Endothelial cell (in vitro differentiated cells): ENCODE results near the gene NKX2-2. TPM values are rescaled to one million over a fixed set of nuclear protein-coding genes. Genes with fewer than 3 reads are reported as not detected.

Experiments
- DNase-seq: peaks from one replicate; pipeline ENCODE4 v3.0.0; 2021; ENCODE audit warnings: low spot score
- H3K27ac Mint-ChIP-seq: one replicate; pipeline ENCODE4 v1.8.0; 2021; ENCODE audit warnings: mixed read lengths, inconsistent platforms; ENCODE audit not compliant: unreplicated experiment
- H3K27me3 Mint-ChIP-seq: one replicate; pipeline ENCODE4 v1.8.0; 2021; ENCODE audit warnings: mild to moderate bottlenecking, moderate library complexity, mixed read lengths, inconsistent platforms; ENCODE audit not compliant: unreplicated experiment
- H3K36me3 Mint-ChIP-seq: one replicate; pipeline ENCODE4 v1.8.0; 2021; ENCODE audit warnings: mild to moderate bottlenecking, low read depth, mixed read lengths, inconsistent platforms; ENCODE audit not compliant: unreplicated experiment
- H3K4me1 Mint-ChIP-seq: one replicate; pipeline ENCODE4 v1.8.0; 2021; ENCODE audit warnings: mild to moderate bottlenecking, mixed read lengths, inconsistent platforms; ENCODE audit not compliant: unreplicated experiment
- H3K4me3 Mint-ChIP-seq: one replicate; pipeline ENCODE4 v1.8.0; 2021; ENCODE audit warnings: mild to moderate bottlenecking, mixed read lengths, inconsistent platforms; ENCODE audit not compliant: unreplicated experiment
- H3K9me3 Mint-ChIP-seq: one replicate; pipeline ENCODE4 v1.8.0; 2021; ENCODE audit warnings: mixed read lengths, inconsistent platforms; ENCODE audit not compliant: unreplicated experiment
- CTCF ChIP-seq: fragments of 200-600 bp; sonication (generic); IDR thresholded peaks from one replicate; pipeline ENCODE4 v1.5.0; 2021; ENCODE audit warnings: antibody characterized with exemption; ENCODE audit not compliant: unreplicated experiment
- total RNA-seq: library from RNA; stranded (reverse); fragmentation: NEBNext Ultra II Directional; extraction: Animal tissue kit (Norgen Biotek cat#: 25700); gene quantifications from one replicate; pipeline ENCODE4 v1.2.1, GENCODE V29; 2021; ENCODE audit not compliant: unreplicated experiment

NKX2-2 gene
- total RNA-seq, 1 donor from 2014 or later = 0.82 TPM

- Mint-ChIP-seq H3K9me3 (no peaks in the 10 kb centered on the region), H3K4me3 (no peak overlapping the region), H3K4me1 (peaks cover 45% of the 10 kb centered on the region)
Measured at GRCh38 chr20:21522481-21523280, 8.8 kb upstream of the NKX2-2 start.

GRCh38 chr20:21521596-21522480, 8.0 kb upstream of the NKX2-2 start:
- H3K4me3 Mint-ChIP-seq = no peak overlapping the region
- H3K4me1 Mint-ChIP-seq = peaks cover 50% of the 10 kb centered on the region

More at GRCh38 chr20:21522481-21523280, 8.8 kb upstream of the NKX2-2 start:
- H3K27ac Mint-ChIP-seq = no peak overlapping the region
- H3K27me3 Mint-ChIP-seq = peaks cover 35% of the 10 kb centered on the region
- no peaks in the 10 kb centered on the region for H3K36me3 Mint-ChIP-seq
- TF ChIP-seq CTCF = no peak
- DNase-seq = no peak

GRCh38 chr20:21520702-21521595, 7.1 kb upstream of the NKX2-2 start:
- Mint-ChIP-seq H3K9me3 (no peaks in the 10 kb centered on the region), H3K27me3 (peaks cover 44% of the 10 kb centered on the region), H3K36me3 (no peaks in the 10 kb centered on the region), H3K4me1 (peaks cover 58% of the 10 kb centered on the region), H3K4me3 (peak overlapping the region; percentile 71), H3K27ac (peak overlapping the region; percentile 38)
- no peak for TF ChIP-seq CTCF
- DNase-seq = no peak

More at GRCh38 chr20:21521596-21522480, 8.0 kb upstream of the NKX2-2 start:
- Mint-ChIP-seq H3K36me3 (no peaks in the 10 kb centered on the region), H3K27ac (no peak overlapping the region), H3K9me3 (no peaks in the 10 kb centered on the region), H3K27me3 (peaks cover 42% of the 10 kb centered on the region)
- no peak for DNase-seq
- TF ChIP-seq CTCF = no peak

GRCh38 chr20:21519136-21519584, 5.3 kb upstream of the NKX2-2 start:
- Mint-ChIP-seq H3K27me3 (peaks cover 48% of the 10 kb centered on the region), H3K36me3 (no peaks in the 10 kb centered on the region), H3K4me3 (peak overlapping the region; percentile 67), H3K9me3 (no peaks in the 10 kb centered on the region), H3K27ac (no peak overlapping the region), H3K4me1 (peaks cover 59% of the 10 kb centered on the region)
- no peak for DNase-seq
- no peak for TF ChIP-seq CTCF
